HepG2 (cell line): ENCODE results near the gene ABCB6. TPM values are rescaled to one million over a fixed set of nuclear protein-coding genes. Genes with fewer than 3 reads are reported as not detected.
A peak's percentile ranks its signal among the peaks of the same experiment; 100 is the strongest.

ENCODE experiments used
- HNRNPUL1 ChIP-seq: fragments of 200-400 bp; formaldehyde crosslinking; IDR thresholded peaks from 2 replicates; pipeline ENCODE4 v1.6.1; 2017; ENCODE audit warnings: low read depth, mild to moderate bottlenecking, low read length, moderate library complexity
- MAF1 ChIP-seq: sonication (generic); formaldehyde crosslinking; IDR thresholded peaks from 2 replicates; pipeline ENCODE4 v1.5.0; 2020; ENCODE audit warnings: missing genetic modification reagents, borderline replicate concordance
- MIXL1 ChIP-seq: IDR thresholded peaks from 2 replicates; pipeline ENCODE4 v1.6.1; 2016
- PAF1 ChIP-seq: IDR thresholded peaks from 2 replicates; pipeline ENCODE4 v1.6.1; 2016; ENCODE audit warnings: missing genetic modification reagents, missing compliant biosample characterization
- RFXAP ChIP-seq: sonication (generic); formaldehyde crosslinking; IDR thresholded peaks from 2 replicates; pipeline ENCODE4 v1.4.0; 2020; ENCODE audit warnings: missing genetic modification reagents, borderline replicate concordance
- SMARCC2 ChIP-seq: fragments of 450-650 bp; IDR thresholded peaks from 2 replicates; pipeline ENCODE4 v1.6.1; 2017; ENCODE audit warnings: antibody characterized with exemption, mild to moderate bottlenecking
- SRSF4 ChIP-seq: fragments of 200-400 bp; formaldehyde crosslinking; IDR thresholded peaks from one replicate; pipeline ENCODE4 v1.6.1; 2018; ENCODE audit warnings: mild to moderate bottlenecking, low read depth, low read length, moderate library complexity; ENCODE audit not compliant: poor library complexity, severe bottlenecking
- ZBTB7B ChIP-seq: sonication (generic); formaldehyde crosslinking; IDR thresholded peaks from 2 replicates; pipeline ENCODE4 v1.4.0; 2020; ENCODE audit warnings: missing genetic modification reagents
- ZNF335 ChIP-seq: sonication (generic); formaldehyde crosslinking; IDR thresholded peaks from 2 replicates; pipeline ENCODE4 v1.4.0; 2020; ENCODE audit warnings: missing genetic modification reagents
- ZNF616 ChIP-seq: sonication (generic); formaldehyde crosslinking; IDR thresholded peaks from 2 replicates; pipeline ENCODE4 v1.5.0; 2020; ENCODE audit warnings: low read depth, mild to moderate bottlenecking, missing genetic modification reagents
- ZNF780A ChIP-seq: sonication (generic); formaldehyde crosslinking; IDR thresholded peaks from 2 replicates; pipeline ENCODE4 v1.8.0; 2022; ENCODE audit warnings: mild to moderate bottlenecking, missing genetic modification reagents, moderate library complexity
- polyA plus RNA-seq, 8 experiments: library from polyadenylated mRNA; depleted of rRNA in 3 of 8; stranded (reverse) in 7 of 8; unstranded in 1 of 8; fragments of >200 nt; fragmentation: Illumina TruSeq in 4 of 8; extraction: Trizol in 4 of 8; gene quantifications; 2 replicates each; pipeline versions ENCODE4 v1.2.1 to v1.2.3, GENCODE V29; 2011 to 2016; ENCODE audit warnings: low read depth in 4 of 8, missing spikeins in 1 of 8, mixed read lengths in 1 of 8; ENCODE audit not compliant: insufficient read depth in 1 of 8
- total RNA-seq, 5 experiments: library from RNA; depleted of rRNA; stranded (reverse); fragments of >200 nt; fragmentation: Illumina TruSeq; extraction: Trizol; gene quantifications; 2 replicates each; pipeline ENCODE4 v1.2.3, GENCODE V29; 2016; ENCODE audit warnings: low read depth in 1 of 5
- TF ChIP-seq, protein P1 (sequence below): sonication (generic); formaldehyde crosslinking; conservative IDR thresholded peaks from 2 replicates; pipeline ENCODE4 v1.4.0; 2020; ENCODE audit warnings: missing genetic modification reagents
- TF ChIP-seq, protein P2 (sequence below): sonication (generic); formaldehyde crosslinking; IDR thresholded peaks from 2 replicates; pipeline ENCODE4 v1.4.0; 2020; ENCODE audit warnings: missing genetic modification reagents
- TF ChIP-seq, protein P3 (sequence below): IDR thresholded peaks from 2 replicates; pipeline ENCODE4 v1.6.1; 2016; ENCODE audit warnings: control low read depth
- TF ChIP-seq, protein P4 (sequence below): sonication (generic); formaldehyde crosslinking; IDR thresholded peaks from 2 replicates; pipeline ENCODE4 v1.5.1; 2020; ENCODE audit warnings: mild to moderate bottlenecking, missing genetic modification reagents, moderate library complexity
- TF ChIP-seq, protein P5 (sequence below): sonication (generic); formaldehyde crosslinking; IDR thresholded peaks from 2 replicates; pipeline ENCODE4 v1.5.1; 2020; ENCODE audit warnings: missing genetic modification reagents, mild to moderate bottlenecking, borderline replicate concordance

The ABCB6 gene
- total and polyA plus RNA-seq, 2 of the 13 experiments (the other 11 are each of a cell fraction or from before 2014, with no cell fraction given): 91.1 to 137 TPM

DNA sequence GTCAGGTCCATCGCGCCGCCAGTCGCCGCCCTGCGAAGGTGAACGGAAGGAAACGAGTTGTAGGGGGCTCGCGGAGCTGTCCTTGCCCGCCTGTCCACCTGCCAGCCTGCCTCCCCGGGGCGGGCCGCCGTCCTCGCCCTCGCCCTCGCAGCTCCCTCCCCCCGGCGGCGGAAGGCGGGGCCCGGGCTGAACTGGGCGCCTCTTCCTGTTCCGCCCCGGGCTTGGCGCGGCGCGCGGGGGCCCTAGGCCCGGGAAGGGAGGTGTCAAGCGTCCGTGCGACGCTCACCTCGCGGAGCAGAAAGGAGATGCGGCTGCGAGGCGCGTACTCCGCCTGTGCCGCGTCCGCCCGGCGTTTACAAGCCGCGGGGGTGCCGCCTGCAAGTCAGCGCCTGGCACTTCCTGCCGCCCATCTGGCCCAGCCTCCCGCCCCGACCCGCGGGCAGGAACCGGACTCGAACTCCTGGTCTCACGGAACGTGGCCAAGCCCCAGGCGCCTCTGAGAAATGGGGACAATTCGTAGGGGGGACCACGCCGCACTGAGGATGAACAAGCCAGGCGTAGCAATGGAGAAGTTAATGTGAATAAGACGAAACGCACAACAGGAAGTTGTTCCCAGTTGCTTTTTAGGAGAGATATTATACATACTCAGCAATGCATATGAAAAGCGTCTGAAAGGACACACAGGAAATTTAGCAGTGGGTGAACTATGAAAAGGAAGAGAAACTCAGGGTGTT is 41.8 kb downstream of the ABCB6 start, which contains the start of gene CNPPD1 (continued):
- no peak; the same call in none of the 2 replicates for TF ChIP-seq ZNF335 (CRISPR knock-in tag)
- TF ChIP-seq, protein P1, sequence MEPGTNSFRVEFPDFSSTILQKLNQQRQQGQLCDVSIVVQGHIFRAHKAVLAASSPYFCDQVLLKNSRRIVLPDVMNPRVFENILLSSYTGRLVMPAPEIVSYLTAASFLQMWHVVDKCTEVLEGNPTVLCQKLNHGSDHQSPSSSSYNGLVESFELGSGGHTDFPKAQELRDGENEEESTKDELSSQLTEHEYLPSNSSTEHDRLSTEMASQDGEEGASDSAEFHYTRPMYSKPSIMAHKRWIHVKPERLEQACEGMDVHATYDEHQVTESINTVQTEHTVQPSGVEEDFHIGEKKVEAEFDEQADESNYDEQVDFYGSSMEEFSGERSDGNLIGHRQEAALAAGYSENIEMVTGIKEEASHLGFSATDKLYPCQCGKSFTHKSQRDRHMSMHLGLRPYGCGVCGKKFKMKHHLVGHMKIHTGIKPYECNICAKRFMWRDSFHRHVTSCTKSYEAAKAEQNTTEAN (CRISPR knock-in tag): peak; percentile 96
- peak; percentile 93 for TF ChIP-seq ZNF780A (CRISPR knock-in tag)
- TF ChIP-seq, protein P2, sequence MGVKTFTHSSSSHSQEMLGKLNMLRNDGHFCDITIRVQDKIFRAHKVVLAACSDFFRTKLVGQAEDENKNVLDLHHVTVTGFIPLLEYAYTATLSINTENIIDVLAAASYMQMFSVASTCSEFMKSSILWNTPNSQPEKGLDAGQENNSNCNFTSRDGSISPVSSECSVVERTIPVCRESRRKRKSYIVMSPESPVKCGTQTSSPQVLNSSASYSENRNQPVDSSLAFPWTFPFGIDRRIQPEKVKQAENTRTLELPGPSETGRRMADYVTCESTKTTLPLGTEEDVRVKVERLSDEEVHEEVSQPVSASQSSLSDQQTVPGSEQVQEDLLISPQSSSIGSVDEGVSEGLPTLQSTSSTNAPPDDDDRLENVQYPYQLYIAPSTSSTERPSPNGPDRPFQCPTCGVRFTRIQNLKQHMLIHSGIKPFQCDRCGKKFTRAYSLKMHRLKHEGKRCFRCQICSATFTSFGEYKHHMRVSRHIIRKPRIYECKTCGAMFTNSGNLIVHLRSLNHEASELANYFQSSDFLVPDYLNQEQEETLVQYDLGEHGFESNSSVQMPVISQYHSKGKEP (CRISPR knock-in tag): peak; percentile 94; the same call in 1 of the 2 replicates
- TF ChIP-seq MIXL1 (CRISPR knock-in tag): no peak
- TF ChIP-seq MAF1 (CRISPR knock-in tag): peak; percentile 67; the same call in 1 of the 2 replicates
- TF ChIP-seq, protein P3, sequence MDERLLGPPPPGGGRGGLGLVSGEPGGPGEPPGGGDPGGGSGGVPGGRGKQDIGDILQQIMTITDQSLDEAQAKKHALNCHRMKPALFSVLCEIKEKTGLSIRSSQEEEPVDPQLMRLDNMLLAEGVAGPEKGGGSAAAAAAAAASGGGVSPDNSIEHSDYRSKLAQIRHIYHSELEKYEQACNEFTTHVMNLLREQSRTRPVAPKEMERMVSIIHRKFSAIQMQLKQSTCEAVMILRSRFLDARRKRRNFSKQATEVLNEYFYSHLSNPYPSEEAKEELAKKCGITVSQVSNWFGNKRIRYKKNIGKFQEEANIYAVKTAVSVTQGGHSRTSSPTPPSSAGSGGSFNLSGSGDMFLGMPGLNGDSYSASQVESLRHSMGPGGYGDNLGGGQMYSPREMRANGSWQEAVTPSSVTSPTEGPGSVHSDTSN: no peak
- TF ChIP-seq, protein P4, sequence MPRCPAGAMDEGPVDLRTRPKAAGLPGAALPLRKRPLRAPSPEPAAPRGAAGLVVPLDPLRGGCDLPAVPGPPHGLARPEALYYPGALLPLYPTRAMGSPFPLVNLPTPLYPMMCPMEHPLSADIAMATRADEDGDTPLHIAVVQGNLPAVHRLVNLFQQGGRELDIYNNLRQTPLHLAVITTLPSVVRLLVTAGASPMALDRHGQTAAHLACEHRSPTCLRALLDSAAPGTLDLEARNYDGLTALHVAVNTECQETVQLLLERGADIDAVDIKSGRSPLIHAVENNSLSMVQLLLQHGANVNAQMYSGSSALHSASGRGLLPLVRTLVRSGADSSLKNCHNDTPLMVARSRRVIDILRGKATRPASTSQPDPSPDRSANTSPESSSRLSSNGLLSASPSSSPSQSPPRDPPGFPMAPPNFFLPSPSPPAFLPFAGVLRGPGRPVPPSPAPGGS (CRISPR knock-in tag): peak; percentile 95
- no peak for TF ChIP-seq SMARCC2
- no peak for TF ChIP-seq SRSF4
- no peak for TF ChIP-seq PAF1 (CRISPR knock-in tag)
- peak; percentile 93 for TF ChIP-seq ZNF616 (CRISPR knock-in tag)
- TF ChIP-seq RFXAP: peak; percentile 87; the same call in 1 of the 2 replicates
- peak; percentile 84; the same call in 1 of the 2 replicates for TF ChIP-seq ZBTB7B (CRISPR knock-in tag)
- TF ChIP-seq, protein P5, sequence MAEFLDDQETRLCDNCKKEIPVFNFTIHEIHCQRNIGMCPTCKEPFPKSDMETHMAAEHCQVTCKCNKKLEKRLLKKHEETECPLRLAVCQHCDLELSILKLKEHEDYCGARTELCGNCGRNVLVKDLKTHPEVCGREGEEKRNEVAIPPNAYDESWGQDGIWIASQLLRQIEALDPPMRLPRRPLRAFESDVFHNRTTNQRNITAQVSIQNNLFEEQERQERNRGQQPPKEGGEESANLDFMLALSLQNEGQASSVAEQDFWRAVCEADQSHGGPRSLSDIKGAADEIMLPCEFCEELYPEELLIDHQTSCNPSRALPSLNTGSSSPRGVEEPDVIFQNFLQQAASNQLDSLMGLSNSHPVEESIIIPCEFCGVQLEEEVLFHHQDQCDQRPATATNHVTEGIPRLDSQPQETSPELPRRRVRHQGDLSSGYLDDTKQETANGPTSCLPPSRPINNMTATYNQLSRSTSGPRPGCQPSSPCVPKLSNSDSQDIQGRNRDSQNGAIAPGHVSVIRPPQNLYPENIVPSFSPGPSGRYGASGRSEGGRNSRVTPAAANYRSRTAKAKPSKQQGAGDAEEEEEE (CRISPR knock-in tag): no peak
- TF ChIP-seq HNRNPUL1: peak; percentile 58; the same call in 1 of the 2 replicates
